HG02763 (cell line): ENCODE data around the gene NCKIPSD.

Experiments used
- ATAC-seq: cut with Tn5 transposase; IDR thresholded peaks from one replicate; pipeline ENCODE4 v1.9.1; 2021; ENCODE audit warnings: mild to moderate bottlenecking, moderate library complexity; ENCODE audit not compliant: unreplicated experiment

Gene NCKIPSD

GRCh38 chr3:48679411-48680391 is 6.0 kb downstream of the NCKIPSD start:
- ATAC-seq: no peak

GRCh38 chr3:48678566-48679380 is 6.9 kb downstream of the NCKIPSD start:
- ATAC-seq: no peak

GRCh38 chr3:48678056-48678455 is 7.7 kb downstream of the NCKIPSD start:
- no peak for ATAC-seq

DNA sequence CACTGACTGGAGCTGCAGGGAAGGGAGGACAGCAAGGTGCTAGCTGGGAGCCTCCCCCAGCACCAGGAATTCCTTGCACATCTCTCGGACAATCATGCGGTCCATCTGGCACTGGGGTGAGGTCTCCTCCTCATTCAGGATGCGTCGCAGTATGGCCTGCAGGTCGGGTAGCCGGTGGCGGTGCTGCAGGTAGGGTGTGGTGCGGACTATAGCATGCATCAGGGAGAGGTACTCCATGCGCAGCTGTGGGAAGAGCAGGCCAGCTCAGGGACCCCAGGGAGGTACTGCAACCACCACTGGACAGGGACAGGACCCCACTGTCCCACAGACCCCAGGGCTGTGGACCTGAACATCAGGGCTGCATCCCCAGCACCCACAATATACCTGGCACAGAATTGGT is 11.2 kb downstream of the NCKIPSD start:
- no peak for ATAC-seq

DNA sequence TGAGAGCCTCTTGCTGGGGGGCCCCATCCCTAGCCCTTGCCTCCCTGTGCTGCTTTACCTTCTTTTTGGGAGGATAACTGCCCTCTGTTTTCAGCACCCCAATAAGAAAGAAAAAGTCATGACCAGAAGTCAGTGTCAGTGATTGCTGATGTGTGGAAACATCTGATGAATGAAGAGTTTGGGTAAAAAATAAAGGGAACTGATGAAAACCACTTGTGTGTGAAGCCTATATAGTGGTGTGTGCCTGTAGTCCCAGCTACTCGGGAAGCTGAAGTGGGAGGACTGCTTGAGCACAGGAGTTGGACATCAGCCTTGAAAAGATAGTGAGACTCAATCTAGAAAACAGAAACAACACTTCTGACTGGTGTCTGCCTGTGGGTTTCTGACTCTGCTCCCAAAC is 13.2 kb downstream of the NCKIPSD start:
- ATAC-seq: no peak

- no peak for ATAC-seq
Observed at GRCh38 chr3:48664929-48665328, 20.8 kb downstream of the NCKIPSD start.

- no peak for ATAC-seq
Observed at GRCh38 chr3:48664313-48664644, 21.4 kb downstream of the NCKIPSD start.

DNA sequence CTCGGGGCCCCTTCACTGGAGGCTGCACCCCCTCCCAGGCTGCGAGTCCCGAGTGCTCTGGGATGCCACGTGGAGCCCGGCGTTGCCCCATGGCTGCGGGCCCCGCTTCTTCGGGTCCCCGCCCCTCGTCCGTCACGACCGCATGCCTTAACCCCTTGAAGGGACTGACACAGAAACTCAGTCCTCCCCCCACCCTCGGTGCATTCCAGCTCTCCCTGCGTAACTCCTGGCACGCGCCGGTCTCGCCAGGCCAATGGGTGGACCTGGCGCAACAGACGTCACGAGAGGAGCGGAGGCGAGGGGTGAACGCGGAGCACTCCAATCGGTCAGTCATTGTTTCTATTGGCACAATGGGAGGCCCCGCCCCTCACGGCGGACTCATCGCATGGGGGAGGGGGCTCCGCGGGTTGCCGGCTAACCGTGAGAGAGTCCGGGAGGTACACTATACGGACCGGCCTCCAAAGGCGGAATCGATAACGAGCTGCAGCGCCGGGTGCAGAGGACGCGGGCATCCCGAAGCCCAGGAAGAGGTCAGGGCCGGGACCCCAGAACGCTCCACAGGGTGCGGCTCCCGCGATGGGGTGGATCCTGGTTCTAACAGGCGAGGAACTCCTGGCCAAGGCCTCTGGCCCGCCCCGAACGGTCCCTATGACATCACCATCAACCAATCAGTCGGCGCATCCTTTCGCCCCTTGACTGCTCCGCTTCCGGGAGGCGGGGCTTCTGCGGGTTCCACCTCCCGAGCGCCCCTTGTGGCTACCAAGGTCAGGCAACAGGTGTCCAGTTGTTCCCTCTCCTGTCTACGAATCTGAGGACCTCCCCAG is 22.0 kb downstream of the NCKIPSD start:
- ATAC-seq: peak; percentile 80

- no peak for ATAC-seq
Observed at GRCh38 chr3:48662753-48663488, 22.8 kb downstream of the NCKIPSD start, which contains the start of gene CELSR3. Gene CELSR3 (minus strand): TSS chr3:48662886. CDS start chr3:48662634, 252 bp downstream.

DNA sequence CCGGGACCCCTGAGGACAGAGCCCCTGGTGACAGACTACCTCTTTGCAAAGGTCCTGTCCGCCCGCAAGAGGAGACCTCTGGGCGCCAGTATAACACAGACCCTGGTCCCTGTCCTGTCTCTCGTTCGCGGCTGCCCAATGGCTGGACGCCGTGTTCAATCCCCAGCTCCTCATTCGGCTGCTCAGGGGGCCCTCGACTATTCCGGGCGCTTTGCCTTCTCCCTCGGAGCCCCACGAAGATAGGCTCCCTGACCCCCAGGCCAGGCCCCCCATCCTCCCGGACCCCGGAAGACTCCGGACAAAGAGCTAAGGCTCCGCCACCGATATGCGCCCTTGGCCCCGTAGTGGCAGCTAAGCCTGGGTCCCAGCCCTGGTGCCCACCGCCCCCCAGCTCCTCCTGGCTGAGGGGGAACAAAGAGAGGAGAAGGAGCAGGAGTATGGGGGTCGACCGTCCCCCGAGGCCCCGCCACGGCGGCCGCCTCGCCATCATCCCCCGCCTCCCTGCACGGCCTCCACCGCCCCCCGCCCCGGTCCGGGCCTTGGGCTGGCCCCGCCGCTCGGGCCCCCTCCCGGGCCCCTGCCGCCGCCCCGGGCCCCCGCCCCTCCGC is 23.5 kb downstream of the NCKIPSD start:
- ATAC-seq: no peak

DNA sequence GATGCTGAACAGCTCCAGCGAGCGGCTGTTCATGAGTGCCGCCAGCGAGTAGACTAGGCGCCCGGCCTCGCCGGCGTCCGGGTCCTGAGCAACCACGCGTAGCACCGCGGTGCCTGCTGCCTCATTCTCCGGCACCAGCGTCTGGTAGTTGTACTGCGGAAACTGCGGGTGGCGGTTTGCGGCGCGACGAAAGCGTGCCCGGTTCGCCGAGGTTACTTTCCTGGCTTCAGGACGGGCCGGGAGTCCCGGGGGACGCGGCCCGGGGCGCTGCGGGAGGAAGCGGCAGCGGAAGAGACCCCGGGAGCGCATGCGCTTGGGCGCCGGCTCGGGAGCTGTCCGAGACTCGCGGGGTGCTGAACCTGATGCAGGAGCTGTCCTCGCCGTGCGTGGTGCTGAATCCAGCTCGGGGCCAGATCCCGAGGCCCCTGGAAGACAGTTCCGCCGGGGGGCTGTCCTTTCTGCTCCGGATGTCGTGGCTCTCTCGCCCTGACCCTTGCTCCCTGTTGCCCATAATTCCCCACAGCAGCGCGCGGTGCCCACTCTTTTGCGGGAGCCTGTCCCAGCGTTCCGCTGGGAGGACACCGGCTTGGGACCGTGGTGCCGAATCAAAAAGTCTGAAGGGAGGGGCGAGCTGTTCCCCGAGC is 24.1 kb downstream of the NCKIPSD start:
- no peak for ATAC-seq

GRCh38 chr3:48660800-48661400 is 24.8 kb downstream of the NCKIPSD start:
- no peak for ATAC-seq

DNA sequence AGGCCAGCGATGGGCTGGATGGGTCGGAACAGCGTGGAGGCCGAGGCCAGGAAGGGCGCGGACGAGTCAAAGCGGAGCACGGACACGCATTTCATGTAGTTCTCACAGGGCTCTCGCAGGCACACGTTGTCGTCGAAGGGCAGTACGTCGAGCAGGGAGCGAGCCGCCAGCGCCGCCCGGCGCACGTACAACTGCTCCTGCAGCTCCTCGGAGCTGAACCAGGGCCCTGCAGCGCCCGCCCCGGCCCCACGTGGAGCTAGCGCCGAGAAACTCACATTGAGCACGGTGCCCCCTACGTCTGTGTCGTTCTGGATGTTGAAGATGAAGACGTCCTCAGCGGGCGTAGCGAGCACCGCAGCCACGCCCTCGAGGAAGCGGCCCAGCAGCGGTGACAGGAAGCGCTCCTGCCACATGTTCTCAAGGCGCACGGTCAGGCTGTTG is 28.9 kb downstream of the NCKIPSD start:
- ATAC-seq: no peak

- no peak for ATAC-seq
Observed at GRCh38 chr3:48656061-48656840, 29.5 kb downstream of the NCKIPSD start.

GRCh38 chr3:48655606-48656005 is 30.1 kb downstream of the NCKIPSD start:
- no peak for ATAC-seq

DNA sequence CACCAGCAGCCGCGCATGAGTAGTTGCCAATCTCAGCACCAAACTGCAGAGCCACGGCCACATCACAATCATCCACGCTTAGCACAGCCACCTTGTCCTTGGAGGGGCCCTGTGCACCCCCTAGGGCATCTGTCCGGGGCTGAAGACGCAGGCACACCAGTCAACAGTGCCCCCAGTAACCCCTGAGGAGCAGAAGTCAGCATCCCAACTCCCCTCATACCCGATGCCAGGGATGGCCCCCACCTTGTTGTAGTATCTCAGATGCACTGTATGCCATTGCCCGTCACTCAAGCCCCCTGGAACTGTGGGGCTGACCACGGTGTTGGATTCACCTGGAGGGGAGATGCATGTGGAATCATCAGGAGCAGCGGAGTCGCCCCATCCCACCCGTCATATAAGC is 30.7 kb downstream of the NCKIPSD start:
- ATAC-seq: no peak

DNA sequence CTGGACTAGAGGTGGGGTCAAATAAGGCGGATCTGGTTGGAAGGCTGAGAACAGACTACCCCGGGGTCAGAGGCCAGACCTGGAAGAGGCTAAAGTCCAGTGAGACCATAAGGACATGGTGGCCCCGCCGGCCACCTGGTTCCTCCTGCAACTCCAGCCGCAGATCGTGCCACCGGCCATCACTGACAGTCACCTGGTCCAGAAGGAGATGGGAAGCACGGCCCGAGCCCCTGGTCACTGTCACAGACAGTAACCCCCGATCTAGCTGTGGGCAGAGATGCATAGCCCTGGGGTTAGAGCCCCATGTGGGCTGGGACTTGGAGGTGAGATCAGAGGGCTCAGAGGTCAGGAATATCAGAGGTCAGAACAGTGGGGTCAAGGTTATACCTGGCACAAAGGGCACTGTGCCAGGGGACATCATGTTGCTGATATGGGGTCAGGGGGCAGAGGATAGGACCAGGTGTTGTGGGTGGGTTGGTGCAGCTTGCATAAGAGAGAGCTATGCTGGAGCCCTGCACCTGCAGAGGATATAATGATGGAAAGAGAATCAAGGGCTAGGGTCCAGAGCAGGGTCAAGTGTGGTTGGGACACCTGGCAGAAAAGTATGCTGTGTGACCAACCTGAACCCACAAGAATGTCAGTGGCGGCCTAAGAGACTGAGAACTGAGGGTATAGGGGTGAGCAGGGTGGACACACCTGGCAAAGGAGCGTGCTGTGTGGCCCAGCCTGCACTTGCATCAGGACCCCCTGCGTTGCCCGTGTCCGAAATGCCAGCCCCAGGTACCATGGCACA is 32.6 kb downstream of the NCKIPSD start:
- no peak for ATAC-seq
